Transverse colon (tissue), 4 donors: ENCODE measurements around the gene TRABD2A.

Experiments used
- CTCF ChIP-seq, 5 experiments: fragments of 200-600 bp in 3 of 5; fragments of 450-650 bp in 2 of 5; sonication (generic) in 3 of 5; IDR thresholded peaks; 1 replicate in 2 of 5; 2 replicates in 3 of 5; pipeline ENCODE4 v1.5.1; 2016 to 2017; ENCODE audit warnings: antibody characterized with exemption in 5 of 5, inconsistent platforms in 3 of 5, mild to moderate bottlenecking in 2 of 5, moderate library complexity in 1 of 5
- POLR2AphosphoS5 ChIP-seq, 3 donors: sonication (generic); formaldehyde crosslinking; IDR thresholded peaks; one replicate each; pipeline ENCODE4 v1.6.1; 2016; ENCODE audit warnings: antibody characterized with exemption in 3 of 3

- TF ChIP-seq CTCF (IDR thresholded peaks at IDR 0.05) = no peak
- no peak for TF ChIP-seq POLR2AphosphoS5 (IDR thresholded peaks at IDR 0.05)
Measured at GRCh38 chr2:84870306-84870705, 10.6 kb downstream of the TRABD2A start.
